CD4-positive, alpha-beta memory T cell (primary cell): Measurements from ENCODE around the gene TMCC2. TPM values are rescaled to one million over a fixed set of nuclear protein-coding genes. Genes with fewer than 3 reads are reported as not detected.

Experiments
- CTCF ChIA-PET: fragments of 350-600 bp; sonication (Branson Sonifier 250); formaldehyde crosslinking; loops from one replicate; lab custom pipeline; 2021; ENCODE audit warnings: inconsistent platforms; ENCODE audit not compliant: partially characterized antibody; lab: Charles Lee
- POLR2A ChIA-PET: fragments of 350-600 bp; sonication (Branson Sonifier 250); formaldehyde crosslinking; loops from one replicate; lab custom pipeline; 2021; ENCODE audit not compliant: partially characterized antibody; lab: Charles Lee
- DNase-seq, 5 donors: peaks; one replicate each; pipeline versions ENCODE4 v3.0.0 to v3.0.0-alpha.2; 2020 to 2022; ENCODE audit warnings: mixed read lengths in 1 of 5
- H3K27ac ChIP-seq: one replicate; pipeline ENCODE4 v1.7.0; 2013; ENCODE audit warnings: low read depth, low read length
- H3K27me3 ChIP-seq: 2 replicates; pipeline ENCODE4 v1.7.0; 2013; ENCODE audit warnings: mild to moderate bottlenecking, low read length, moderate library complexity; ENCODE audit not compliant: insufficient read depth
- H3K36me3 ChIP-seq: 2 replicates; pipeline ENCODE4 v1.7.0; 2013; ENCODE audit warnings: mild to moderate bottlenecking, low read length, moderate library complexity; ENCODE audit not compliant: insufficient read depth
- H3K4me1 ChIP-seq: 2 replicates; pipeline ENCODE4 v1.7.0; 2013; ENCODE audit warnings: mild to moderate bottlenecking, low read length, moderate library complexity; ENCODE audit not compliant: insufficient read depth
- H3K4me3 ChIP-seq, 2 donors: one replicate each; pipeline ENCODE4 v1.7.0; 2013; ENCODE audit warnings: low read length in 2 of 2, mild to moderate bottlenecking in 1 of 2
- H3K9me3 ChIP-seq, 2 donors: one replicate each; pipeline ENCODE4 v1.7.0; 2013; ENCODE audit warnings: low read length in 2 of 2, control low read depth in 1 of 2; ENCODE audit not compliant: control insufficient read depth in 1 of 2
- H3K27ac Mint-ChIP-seq, 7 donors: one replicate each; pipeline ENCODE4 v1.8.0; 2020 to 2021; ENCODE audit warnings: mixed read lengths in 7 of 7, mild to moderate bottlenecking in 6 of 7, inconsistent platforms in 3 of 7, moderate library complexity in 3 of 7
- H3K27me3 Mint-ChIP-seq, 2 donors: one replicate each; pipeline ENCODE4 v1.8.0; 2020 to 2021; ENCODE audit warnings: mixed read lengths in 2 of 2
- H3K36me3 Mint-ChIP-seq, 2 donors: one replicate each; pipeline ENCODE4 v1.8.0; 2020 to 2021; ENCODE audit warnings: mixed read lengths in 2 of 2, inconsistent platforms in 1 of 2, mild to moderate bottlenecking in 1 of 2
- H3K4me1 Mint-ChIP-seq, 4 donors: one replicate each; pipeline ENCODE4 v1.8.0; 2020 to 2021; ENCODE audit warnings: mixed read lengths in 4 of 4, mild to moderate bottlenecking in 1 of 4
- H3K4me3 Mint-ChIP-seq, 8 donors: one replicate each; pipeline ENCODE4 v1.8.0; 2020 to 2021; ENCODE audit warnings: mixed read lengths in 8 of 8, mild to moderate bottlenecking in 7 of 8, moderate library complexity in 6 of 8, inconsistent platforms in 3 of 8
- H3K9me3 Mint-ChIP-seq, 8 donors: one replicate each; pipeline ENCODE4 v1.8.0; 2020 to 2021; ENCODE audit warnings: mixed read lengths in 8 of 8, mild to moderate bottlenecking in 5 of 8, inconsistent platforms in 3 of 8, moderate library complexity in 1 of 8
- intact Hi-C: fragments of 100-400 bp; cut with micrococcal nuclease; formaldehyde crosslinking; loops from one replicate; pipeline ENCODE4 v1.15.1; 2023
- polyA plus RNA-seq, 2 donors: library from polyadenylated mRNA; unstranded; fragments of 300-500 nt; fragmentation: Illumina TruSeq; gene quantifications; one replicate each; pipeline ENCODE4 v1.2.3, GENCODE V29; 2021
- total RNA-seq, 2 experiments: library from RNA; stranded (reverse); gene quantifications; one replicate each; pipeline ENCODE4 v1.2.3, GENCODE V29; 2021

TMCC2 gene
- total and polyA plus RNA-seq, 4 experiments from 2014 or later, result 0.27 to 1.2 (median 0.76) TPM

DNA sequence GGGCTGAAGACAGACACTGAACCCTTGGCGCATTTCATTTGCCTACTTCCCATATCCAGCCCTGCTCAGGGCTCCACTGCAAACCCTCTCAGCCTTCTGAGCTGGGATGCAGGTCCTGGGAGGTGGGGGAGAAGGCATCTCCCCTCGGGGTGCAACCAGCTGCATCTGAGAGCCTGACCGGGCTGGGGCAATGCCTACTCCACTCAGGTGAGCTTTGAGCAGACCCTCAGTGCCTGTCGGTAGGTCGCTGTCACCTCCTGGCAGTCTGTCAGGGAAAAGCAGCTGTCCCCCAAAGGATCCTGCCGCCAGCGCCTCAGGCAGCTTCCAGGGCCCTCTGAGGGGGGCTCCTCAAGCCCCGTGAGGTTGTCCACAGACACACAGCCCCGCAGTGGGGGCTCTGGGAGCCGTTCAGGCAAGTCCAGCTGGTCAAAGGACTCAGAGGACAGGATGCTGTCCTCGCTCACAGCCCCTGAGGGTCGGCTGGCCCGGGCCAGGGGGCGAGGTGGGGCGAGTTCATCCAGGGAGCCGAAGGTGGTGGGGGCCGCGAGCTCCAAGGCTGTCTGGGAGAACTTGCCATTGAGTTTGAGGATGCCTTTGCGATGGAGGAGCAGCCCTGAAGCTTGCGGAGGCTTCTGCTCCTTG lies 75.6 kb downstream of the TMCC2 start:
- H3K4me1 Mint-ChIP-seq, result peaks cover 23 to 59% (median 35%) of the 10 kb centered on the region in 4 donors
- H3K4me1 ChIP-seq, result peaks cover 21% of the 10 kb centered on the region
- ChIA-PET CTCF (interaction anchor here (0.9 to 2.9 kb wide), 8 partner anchors 15 to 31 kb away, joined by 3 to 14 read pairs (median 5); no protein-coding TSS in a partner anchor), POLR2A (interaction anchor here (2.6 to 15.2 kb wide), 3 partner anchors 16 to 28 kb away, joined by 9 to 159 read pairs (median 19); partner anchors contain the start of gene NUAK2)
- no peaks in the 10 kb centered on the region for H3K9me3 Mint-ChIP-seq
- no peak overlapping the region for H3K4me3 Mint-ChIP-seq
- H3K27ac ChIP-seq, result no peak overlapping the region
- H3K27ac Mint-ChIP-seq, result no peak overlapping the region
- no peaks in the 10 kb centered on the region for H3K27me3 ChIP-seq
- DNase-seq, result no peak
- peaks cover 62% of the 10 kb centered on the region for H3K36me3 ChIP-seq
- no peak overlapping the region for H3K4me3 ChIP-seq
- peaks cover 43 to 51% of the 10 kb centered on the region in 2 donors for H3K36me3 Mint-ChIP-seq
- H3K27me3 Mint-ChIP-seq, result no peaks in the 10 kb centered on the region
- no peaks in the 10 kb centered on the region for H3K9me3 ChIP-seq
- intact Hi-C loops, result no loop called here

DNA sequence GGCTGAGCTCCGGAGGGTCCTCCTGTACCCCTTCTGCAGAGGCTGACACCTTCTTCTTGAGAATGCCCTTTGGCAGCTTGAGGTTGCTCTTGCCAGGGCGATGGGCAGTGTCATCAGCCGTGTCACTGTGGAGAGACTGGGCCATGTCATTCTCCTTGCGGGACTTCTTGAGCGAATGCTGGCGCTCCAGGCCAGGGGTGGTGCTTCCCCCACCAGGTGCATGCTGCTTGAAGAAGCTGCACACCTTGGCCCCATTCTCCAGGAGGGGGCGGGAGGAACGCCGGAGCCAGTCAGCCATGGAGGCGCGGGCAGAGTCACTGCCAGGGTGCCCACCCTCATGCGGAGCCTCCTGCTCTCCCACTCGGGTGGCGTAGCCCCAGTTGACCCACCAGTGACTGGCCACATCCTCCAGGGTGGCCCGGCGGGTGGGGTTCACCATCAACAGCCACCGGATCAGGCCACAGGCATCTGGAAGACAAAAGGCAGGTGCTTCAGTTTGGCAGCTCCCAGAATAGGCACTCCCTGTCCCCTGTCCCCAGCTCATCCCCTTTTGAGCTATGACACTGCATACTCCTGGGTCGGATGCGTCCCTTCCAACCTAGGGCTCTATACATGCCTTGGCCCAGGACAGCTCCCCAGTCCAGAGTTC lies 76.4 kb downstream of the TMCC2 start:
- peaks cover 20% of the 10 kb centered on the region for H3K4me1 ChIP-seq
- no peak for DNase-seq
- no peaks in the 10 kb centered on the region for H3K9me3 ChIP-seq
- Mint-ChIP-seq H3K4me3 (no peak overlapping the region), H3K27ac (peak overlapping the region in 4 of 7 donors; percentile 72 to 91 (median 82)), H3K36me3 (peaks cover 51 to 59% of the 10 kb centered on the region in 2 donors), H3K4me1 (peaks cover 20 to 58% (median 31%) of the 10 kb centered on the region in 4 donors), H3K9me3 (no peaks in the 10 kb centered on the region), H3K27me3 (no peaks in the 10 kb centered on the region)
- H3K27me3 ChIP-seq, result no peaks in the 10 kb centered on the region
- no peak overlapping the region for H3K27ac ChIP-seq
- no peak overlapping the region for H3K4me3 ChIP-seq
- ChIA-PET CTCF (interaction anchor here (0.9 to 2.9 kb wide), 8 partner anchors 15 to 32 kb away, joined by 3 to 14 read pairs (median 5); no protein-coding TSS in a partner anchor), POLR2A (interaction anchor here (1.4 to 15.2 kb wide), 4 partner anchors 11 to 29 kb away, joined by 5 to 159 read pairs (median 14); partner anchors contain the start of gene NUAK2)
- peaks cover 70% of the 10 kb centered on the region for H3K36me3 ChIP-seq
- intact Hi-C loops, result no loop called here

DNA sequence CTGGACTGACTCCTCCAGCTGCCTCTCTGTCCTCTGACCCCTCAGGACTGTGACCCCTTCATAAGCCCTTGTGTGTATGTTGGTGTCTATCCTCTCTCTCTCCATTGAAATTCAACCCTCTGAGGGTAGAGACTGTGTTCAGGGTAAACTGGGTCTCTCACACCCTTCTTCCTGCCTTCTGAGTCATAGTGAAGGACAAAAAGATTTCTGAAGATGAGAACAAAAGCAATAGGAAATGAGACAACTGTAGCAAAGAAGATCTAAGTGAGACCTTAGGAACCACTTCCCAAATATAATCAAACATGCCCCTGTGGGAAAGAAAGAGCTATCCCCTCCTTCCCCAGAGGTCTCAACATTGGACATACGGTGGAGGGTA lies 76.9 kb downstream of the TMCC2 start:
- Histone ChIP-seq H3K4me1 (peaks cover 20% of the 10 kb centered on the region), H3K36me3 (peaks cover 75% of the 10 kb centered on the region), H3K27ac (no peak overlapping the region), H3K27me3 (no peaks in the 10 kb centered on the region), H3K4me3 (no peak overlapping the region), H3K9me3 (no peaks in the 10 kb centered on the region)
- no peak for DNase-seq
- Mint-ChIP-seq H3K9me3 (no peaks in the 10 kb centered on the region), H3K36me3 (peaks cover 55 to 64% of the 10 kb centered on the region in 2 donors), H3K4me1 (peaks cover 19 to 60% (median 31%) of the 10 kb centered on the region in 4 donors), H3K27ac (peak overlapping the region; percentile 1 to 91 (median 74)), H3K27me3 (no peaks in the 10 kb centered on the region), H3K4me3 (no peak overlapping the region)
- ChIA-PET POLR2A (interaction anchor here (1.4 to 15.2 kb wide), 4 partner anchors 10 to 29 kb away, joined by 5 to 159 read pairs (median 14); partner anchors contain the start of gene NUAK2), CTCF (interaction anchor here (1.9 to 2.9 kb wide), 3 partner anchors 14 to 20 kb away, joined by 5 to 14 read pairs (median 8); no protein-coding TSS in a partner anchor)
- intact Hi-C loops, result no loop called here

DNA sequence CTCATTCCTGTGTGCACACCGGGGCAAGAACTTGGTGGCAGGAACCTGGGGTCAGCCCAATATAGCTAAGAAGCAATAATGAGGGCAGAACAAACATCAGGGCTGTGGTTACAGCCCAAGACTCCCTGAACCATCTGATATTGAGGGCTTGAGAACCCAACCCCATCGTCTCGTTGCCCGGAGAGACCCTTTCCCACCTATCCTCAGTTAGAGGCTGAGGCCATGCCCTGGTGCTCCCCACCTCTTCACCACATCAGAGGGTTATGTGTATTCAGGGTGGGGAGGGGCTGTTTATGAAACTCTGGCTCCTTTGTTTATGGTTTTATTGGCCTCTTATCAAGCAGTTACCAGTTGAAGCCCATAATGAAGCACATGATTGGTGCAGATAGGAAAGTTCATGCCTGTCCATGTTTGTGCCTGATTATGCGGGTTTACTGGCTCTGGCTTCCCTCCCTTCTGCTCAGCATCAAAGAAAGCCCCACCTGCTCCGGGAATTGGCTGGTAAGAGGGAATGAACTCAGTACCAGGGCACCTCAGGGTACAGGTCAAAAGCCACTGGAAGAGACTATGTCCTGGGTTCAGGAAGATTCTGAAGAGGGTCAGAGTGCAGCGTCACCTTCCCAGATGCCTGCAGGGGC lies 79.3 kb downstream of the TMCC2 start:
- Mint-ChIP-seq H3K4me3 (no peak overlapping the region), H3K4me1 (peaks cover 25 to 67% (median 41%) of the 10 kb centered on the region in 4 donors), H3K9me3 (no peaks in the 10 kb centered on the region), H3K27me3 (no peaks in the 10 kb centered on the region), H3K36me3 (peaks cover 75 to 82% of the 10 kb centered on the region in 2 donors), H3K27ac (peak overlapping the region in 5 of 7 donors; percentile 6 to 73 (median 38))
- Histone ChIP-seq H3K9me3 (no peaks in the 10 kb centered on the region), H3K36me3 (peaks cover 96% of the 10 kb centered on the region), H3K4me3 (no peak overlapping the region), H3K27ac (no peak overlapping the region), H3K4me1 (peaks cover 39% of the 10 kb centered on the region), H3K27me3 (no peaks in the 10 kb centered on the region)
- intact Hi-C loops, result no loop called here
- DNase-seq, result no peak
- ChIA-PET POLR2A (interaction anchor here (1.0 to 15.2 kb wide), 5 partner anchors 9 to 20 kb away, joined by 3 to 159 read pairs (median 3); no protein-coding TSS in a partner anchor), CTCF (interaction anchor here (0.8 to 1.5 kb wide), 6 partner anchors 11 to 33 kb away, joined by 3 to 7 read pairs (median 4); partner anchors contain the start of gene NUAK2)

DNA sequence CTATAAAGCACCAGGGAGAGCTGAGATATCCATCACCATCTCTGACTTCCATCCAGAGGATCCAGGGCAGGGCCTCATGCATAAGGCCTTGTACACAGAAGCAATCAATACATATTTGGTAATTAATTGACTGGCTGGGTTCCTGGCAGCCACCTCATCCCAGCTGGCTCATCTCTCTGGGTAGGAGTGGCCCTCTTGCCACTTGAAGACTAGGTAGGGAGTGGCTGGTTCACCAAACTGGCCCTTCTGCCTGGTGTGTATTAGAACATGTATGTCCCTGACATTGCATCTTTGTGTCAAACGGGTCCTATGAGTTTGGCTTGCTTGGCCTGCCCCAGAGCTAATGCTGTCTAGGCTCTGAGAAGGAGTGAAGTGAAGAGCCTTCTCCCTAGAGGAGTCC lies 82.0 kb downstream of the TMCC2 start:
- POLR2A ChIA-PET, result interaction anchor here (1.3 to 22.4 kb wide), 2 partner anchors 12 to 29 kb away, joined by 7 to 1030 read pairs; partner anchors contain the start of gene NUAK2
- no peak overlapping the region for H3K4me3 ChIP-seq
- H3K4me1 Mint-ChIP-seq, result peaks cover 38 to 88% (median 58%) of the 10 kb centered on the region in 4 donors
- CTCF ChIA-PET, result interaction anchor here (1.1 to 1.7 kb wide), 2 partner anchors 11 to 25 kb away, joined by 4 to 7 read pairs; partner anchors contain the start of gene NUAK2
- peaks cover 67 to 80% of the 10 kb centered on the region in 2 donors for H3K36me3 Mint-ChIP-seq
- H3K36me3 ChIP-seq, result peaks cover 76% of the 10 kb centered on the region
- no peaks in the 10 kb centered on the region for H3K27me3 ChIP-seq
- intact Hi-C loops, result no loop called here
- peak overlapping the region in 4 of 7 donors; percentile 32 to 68 (median 44) for H3K27ac Mint-ChIP-seq
- peaks cover 65% of the 10 kb centered on the region for H3K4me1 ChIP-seq
- DNase-seq, result no peak
- no peaks in the 10 kb centered on the region for H3K27me3 Mint-ChIP-seq
- H3K9me3 Mint-ChIP-seq, result no peaks in the 10 kb centered on the region
- H3K27ac ChIP-seq, result no peak overlapping the region
- H3K4me3 Mint-ChIP-seq, result no peak overlapping the region
- no peaks in the 10 kb centered on the region for H3K9me3 ChIP-seq

DNA sequence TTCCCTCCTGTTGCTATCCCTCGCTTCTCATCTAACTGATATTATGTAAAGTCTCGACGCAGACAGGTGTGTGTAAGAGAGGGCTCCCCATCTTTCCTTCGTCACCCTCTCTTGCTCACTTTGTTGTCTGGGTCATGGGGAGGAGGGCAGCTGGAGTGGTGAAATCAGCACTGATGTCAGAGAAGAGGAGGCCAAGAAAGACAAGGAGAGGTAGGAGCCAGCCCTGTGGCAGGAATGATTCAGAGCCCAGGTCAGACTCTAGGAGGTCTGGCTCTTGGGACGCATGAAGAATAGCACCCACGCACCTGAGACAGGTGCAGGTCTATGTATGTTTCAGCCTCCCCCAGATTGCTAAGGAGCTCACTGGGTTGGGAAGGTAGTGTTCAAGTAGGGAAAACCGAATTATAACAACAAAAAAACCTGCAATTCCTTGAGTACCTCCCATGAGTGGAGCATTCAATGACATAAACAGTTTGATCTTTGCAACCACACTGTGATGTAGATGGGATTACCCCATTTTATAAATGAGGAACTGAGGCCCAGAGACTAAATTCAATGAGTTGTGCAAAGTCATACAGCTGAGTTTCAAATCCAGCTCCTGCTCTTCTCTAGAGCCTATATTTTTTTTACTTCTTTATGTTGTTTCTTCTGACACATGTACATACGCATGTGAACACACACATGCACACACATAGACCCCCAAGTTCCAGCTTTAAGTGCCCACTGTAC lies 83.4 kb downstream of the TMCC2 start:
- no peak overlapping the region for H3K27ac ChIP-seq
- Mint-ChIP-seq H3K36me3 (peaks cover 55 to 69% of the 10 kb centered on the region in 2 donors), H3K4me3 (no peak overlapping the region), H3K27me3 (no peaks in the 10 kb centered on the region), H3K27ac (peak overlapping the region; percentile 32 to 77 (median 53)), H3K9me3 (no peaks in the 10 kb centered on the region), H3K4me1 (peaks cover 43 to 92% (median 64%) of the 10 kb centered on the region in 4 donors)
- peaks cover 63% of the 10 kb centered on the region for H3K36me3 ChIP-seq
- ChIA-PET POLR2A (interaction anchor here (0.7 to 22.4 kb wide), 5 partner anchors 8 to 30 kb away, joined by 3 to 1030 read pairs (median 4); partner anchors contain the start of gene NUAK2), CTCF (interaction anchor here (0.8 to 23.6 kb wide), 5 partner anchors 10 to 32 kb away, joined by 3 to 1429 read pairs (median 4); no protein-coding TSS in a partner anchor)
- peaks cover 73% of the 10 kb centered on the region for H3K4me1 ChIP-seq
- H3K27me3 ChIP-seq, result no peaks in the 10 kb centered on the region
- intact Hi-C loops, result no loop called here
- H3K9me3 ChIP-seq, result no peaks in the 10 kb centered on the region
- no peak for DNase-seq
- no peak overlapping the region for H3K4me3 ChIP-seq
